Posterior vena cava (tissue), 2 donors: ENCODE measurements around the gene SLC15A4. TPM values are rescaled to one million over a fixed set of nuclear protein-coding genes. Genes with fewer than 3 reads are reported as not detected.
A peak's percentile ranks its signal among the peaks of the same experiment; 100 is the strongest.
"Not testable (repeated sequence)": the region's sequence is repeated elsewhere in the genome, so short reads cannot be mapped to it uniquely, and the experiment has no call there.

ENCODE experiments used
- DNase-seq: peaks from one replicate; pipeline ENCODE4 v3.0.0-alpha.2; 2020; ENCODE audit warnings: low spot score
- intact Hi-C, 2 donors: fragments of 100-400 bp; cut with DNase I; formaldehyde crosslinking; loops; one replicate each; pipeline versions ENCODE4 v1.14.1 to v1.14.2; 2022 to 2023
- long read RNA-seq, 2 donors: library from polyadenylated mRNA; unstranded; transcript quantifications; one replicate each; pipeline ENCODE4 v2.0.0, GENCODE V29; 2020 to 2021
- total RNA-seq, 2 donors: library from RNA; stranded (reverse); fragmentation: NEBNext Ultra II Directional; extraction: Animal tissue kit (Norgen Biotek cat#: 25700); gene quantifications; one replicate each; pipeline ENCODE4 v1.2.1, GENCODE V29; 2021
- donor health status: DM: yes; HTN: yes; CAD: no.
- donor health status: DM: yes; HTN: yes; CAD: no.

The SLC15A4 gene
- total RNA-seq, result 10 to 100 TPM; 26.8 to 27.0 TPM
- long read RNA-seq, donor 1, transcript SLC15A4-201 (8 exons, 2,779 nt), result major isoform, 25 of 40 reads
- long read RNA-seq, donor 1, transcript SLC15A4-204 (7 exons, 2,402 nt), result minor isoform, 5 of 40 reads
- long read RNA-seq, donor 1, partial matches to known transcripts, result 4 of 40 reads
- long read RNA-seq, donor 1, other reads (novel, unspliced or antisense), result 5 of 40 reads
- long read RNA-seq, donor 2, partial matches to known transcripts, result 3 of 9 reads
- long read RNA-seq, donor 2, other reads (novel, unspliced or antisense), result 4 of 9 reads

GRCh38 chr12:128823916-128824839 is at the start of gene SLC15A4:
TSS of gene SLC15A4 (minus strand) at chr12:128823958. CDS start at chr12:128823943, 15 bp downstream.
- DNase-seq, result peak; percentile 99
- intact Hi-C loops, result no loop called here

GRCh38 chr12:128872303-128872702 is 48.5 kb upstream of the SLC15A4 start:
- no peak for DNase-seq
- intact Hi-C loops, result no loop called here

GRCh38 chr12:128871516-128871892 is 47.7 kb upstream of the SLC15A4 start:
- intact Hi-C loops, result no loop called here
- no peak for DNase-seq

GRCh38 chr12:128867466-128867865 is 43.7 kb upstream of the SLC15A4 start:
- intact Hi-C loops, result no loop called here
- DNase-seq, result peak; percentile 77

DNA sequence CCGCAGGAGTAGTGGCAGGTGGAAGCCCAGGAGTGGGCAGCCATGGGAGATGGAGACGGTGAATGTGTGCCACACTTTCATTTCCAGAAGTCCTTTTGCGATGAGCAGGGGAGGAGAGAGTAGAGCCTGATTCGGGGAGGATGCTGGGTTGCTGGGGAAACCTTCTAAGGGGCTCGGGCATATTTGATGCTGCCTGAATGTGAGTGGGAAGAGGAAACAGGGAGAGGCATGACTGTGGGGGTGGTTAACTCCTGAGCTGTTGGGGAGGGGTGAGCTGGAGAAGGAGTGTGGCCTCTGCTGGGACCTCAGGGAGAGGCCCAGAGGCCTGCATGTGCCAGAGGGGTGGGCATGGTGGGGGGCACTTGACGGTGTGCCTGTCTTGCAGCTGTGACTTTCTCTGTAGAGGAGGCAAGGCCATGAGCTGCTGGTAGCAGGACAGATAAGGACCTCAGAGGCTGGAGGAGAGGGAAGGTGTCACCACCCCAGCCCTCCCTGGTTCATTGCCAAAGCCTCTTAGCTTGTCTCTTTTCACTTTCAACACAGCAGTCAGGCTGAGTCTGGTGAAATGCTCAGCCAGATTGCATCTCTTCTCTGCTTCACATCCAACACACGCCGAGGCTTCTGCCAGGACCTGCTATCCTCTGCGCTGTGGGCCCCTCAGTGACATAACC is 40.9 kb upstream of the SLC15A4 start:
- peak; percentile 58 for DNase-seq
- intact Hi-C loops, result no loop called here

GRCh38 chr12:128863957-128864356 is 40.2 kb upstream of the SLC15A4 start:
- intact Hi-C loops, result no loop called here
- DNase-seq, result peak; percentile 64

GRCh38 chr12:128861226-128862016 is 37.7 kb upstream of the SLC15A4 start:
- intact Hi-C loops, result no loop called here
- no peak for DNase-seq

DNA sequence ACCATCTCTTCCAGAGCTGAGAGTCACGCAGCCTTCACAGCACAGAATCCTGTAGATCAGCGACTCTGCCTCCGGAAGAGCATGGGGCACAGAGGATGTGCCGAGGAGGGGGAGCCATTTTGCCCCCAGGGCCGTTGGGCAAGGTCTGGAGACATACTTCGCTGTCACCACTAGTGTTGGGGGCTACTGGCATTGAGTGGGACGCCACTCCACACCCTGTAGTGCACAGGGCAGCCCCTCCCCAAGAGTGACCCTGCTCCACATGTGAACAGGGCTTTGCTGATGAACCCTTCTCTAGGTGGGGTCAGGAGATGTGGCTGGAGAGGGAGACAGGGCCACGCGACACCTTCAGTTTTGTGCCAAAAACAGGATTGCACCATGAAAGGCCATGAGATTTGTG is 35.6 kb upstream of the SLC15A4 start:
- no peak for DNase-seq
- intact Hi-C loops, result no loop called here

DNA sequence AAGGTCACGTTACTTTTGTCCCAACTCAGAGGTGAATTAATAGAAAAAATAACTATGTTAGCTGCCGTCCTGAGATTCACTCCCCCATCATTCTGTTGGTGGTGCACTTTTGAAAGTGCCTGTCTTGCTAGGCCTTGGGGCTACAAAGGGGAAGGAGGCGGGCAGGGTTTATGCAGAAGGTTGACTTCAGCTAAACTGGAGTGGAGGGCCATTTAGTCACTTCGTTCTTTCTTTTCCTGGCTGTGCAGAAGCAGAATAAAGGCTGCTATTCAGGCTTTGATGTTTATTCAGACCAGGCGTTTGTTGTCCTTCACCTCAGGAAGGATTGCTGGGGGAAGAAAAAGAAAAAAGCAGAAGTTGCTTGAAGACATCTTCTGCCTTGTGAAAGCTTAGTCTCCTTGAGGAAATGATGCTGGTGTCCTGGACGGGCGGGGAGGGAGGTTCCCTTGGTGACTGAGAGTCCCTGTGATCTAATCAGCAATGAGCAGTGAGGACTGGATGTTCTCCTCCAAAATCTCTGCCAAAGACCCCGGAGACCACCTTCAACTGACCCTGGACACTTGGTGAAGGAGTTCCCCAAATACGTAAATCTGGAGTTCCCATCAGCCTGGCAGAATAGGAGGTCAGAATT is 33.5 kb upstream of the SLC15A4 start:
- DNase-seq, result no peak
- intact Hi-C loops, result no loop called here

GRCh38 chr12:128856791-128857078 is 33.0 kb upstream of the SLC15A4 start:
- intact Hi-C loops, result no loop called here

GRCh38 chr12:128856035-128856790 is 32.5 kb upstream of the SLC15A4 start:
- intact Hi-C loops, result no loop called here
- no peak for DNase-seq

More at GRCh38 chr12:128856791-128857078, 33.0 kb upstream of the SLC15A4 start:
- DNase-seq, result no peak

DNA sequence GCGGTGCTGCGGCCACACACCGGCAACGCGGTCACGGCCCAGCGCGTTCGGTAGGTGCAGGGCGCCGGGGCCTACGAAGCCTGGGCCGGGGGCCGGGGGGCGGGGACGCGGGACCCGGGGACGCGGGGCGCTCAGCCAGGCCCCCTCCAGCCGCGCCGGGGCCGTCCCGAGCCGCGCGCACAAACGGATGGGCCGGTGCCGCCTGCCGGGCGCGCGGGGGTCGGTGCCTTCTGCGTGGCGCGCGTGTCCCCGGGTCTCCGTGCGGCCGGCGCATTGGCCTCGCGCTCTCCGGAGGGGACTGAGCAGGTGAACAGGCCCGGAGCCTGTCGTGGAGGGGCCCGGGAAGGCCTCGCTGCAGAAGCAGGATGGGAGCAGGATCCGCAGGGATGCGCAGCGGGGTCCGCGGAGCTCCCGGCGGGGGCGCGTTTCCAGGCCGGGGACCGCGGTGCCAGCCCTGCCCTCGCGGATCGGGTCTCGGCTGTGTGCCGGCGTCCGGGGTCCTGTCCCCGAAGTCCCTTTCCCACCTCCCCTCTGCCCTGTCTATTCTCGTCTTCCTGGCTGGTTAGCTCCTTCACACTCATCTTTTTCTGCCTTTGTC is 29.9 kb upstream of the SLC15A4 start:
- peak; percentile 77 for DNase-seq

DNA sequence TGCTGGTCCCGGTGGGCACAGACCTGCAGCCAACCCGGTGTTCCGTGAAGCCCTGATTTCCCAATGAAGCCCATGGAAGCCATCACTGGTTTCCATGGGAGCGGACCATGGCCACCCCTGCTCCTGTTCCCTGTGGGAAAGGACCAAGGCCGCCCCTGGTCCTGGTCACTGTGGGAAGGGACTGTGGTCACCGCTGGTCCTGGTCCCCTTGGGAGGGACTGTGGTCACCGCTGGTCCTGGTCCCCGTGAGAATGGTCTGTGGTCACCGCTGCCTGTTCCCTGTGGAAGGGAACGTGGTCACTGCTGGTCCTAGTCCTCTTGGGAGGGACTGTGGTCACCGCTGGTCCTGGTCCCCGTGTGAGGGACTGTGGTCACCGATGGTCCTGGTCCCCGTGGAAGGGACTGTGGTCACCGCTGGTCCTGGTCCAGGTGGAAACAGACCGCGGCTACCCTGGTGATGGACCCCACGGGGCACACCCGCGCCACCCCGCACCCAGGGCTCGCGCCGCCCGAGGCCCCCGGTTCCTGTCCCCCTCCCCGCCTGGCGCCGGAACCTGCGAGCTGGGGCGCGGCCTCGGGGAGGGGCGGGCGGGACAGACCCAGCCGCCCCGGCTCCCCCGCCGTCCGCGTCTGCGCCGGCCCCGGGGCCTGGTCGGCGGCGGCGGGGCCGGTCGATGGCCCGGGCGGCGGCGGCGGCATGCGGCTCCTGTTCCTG is 29.3 kb upstream of the SLC15A4 start, which contains the start of gene GLT1D1:
Gene GLT1D1 (plus strand): TSS at position 594 of the 715 bp plus-strand sequence. CDS start 104 bp downstream, at position 698.
- DNase-seq, result peak; percentile 64
- intact Hi-C loops, result no loop called here

More for the DNA sequence above, 29.9 kb upstream of the SLC15A4 start:
- intact Hi-C loops, result no loop called here

DNA sequence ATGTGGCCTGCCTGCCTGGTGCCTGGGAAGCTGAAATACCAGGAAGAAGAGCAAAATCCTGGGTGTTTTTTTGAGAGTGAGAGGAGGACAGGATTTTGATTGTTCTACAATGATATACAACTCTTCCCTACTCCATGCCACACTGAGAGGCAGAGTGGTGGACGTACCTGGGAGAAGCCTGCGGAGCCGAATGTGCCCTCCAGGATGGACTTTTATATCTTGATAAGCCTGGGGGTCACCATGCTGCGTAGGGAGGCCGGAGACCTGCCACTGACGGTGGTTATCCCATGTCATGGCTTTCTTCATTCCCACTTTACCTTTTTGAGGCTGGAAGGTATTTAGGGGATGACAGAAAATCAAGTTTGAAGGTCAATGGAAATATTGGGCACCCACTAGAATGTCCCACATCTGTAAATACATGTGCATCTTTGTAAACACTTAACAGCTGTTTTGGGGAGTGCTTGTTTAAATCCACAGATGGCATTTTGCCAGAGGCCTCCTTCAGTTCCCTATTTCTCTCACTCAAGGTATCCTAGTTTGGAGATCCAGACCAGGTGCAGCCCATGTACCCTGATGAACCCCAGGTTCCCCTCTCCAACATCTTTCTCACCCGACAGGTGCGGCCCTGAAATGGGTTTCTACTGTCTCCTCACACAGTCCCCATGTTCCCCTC is 28.4 kb upstream of the SLC15A4 start:
- intact Hi-C loops, result no loop called here
- DNase-seq, result peak; percentile 56

DNA sequence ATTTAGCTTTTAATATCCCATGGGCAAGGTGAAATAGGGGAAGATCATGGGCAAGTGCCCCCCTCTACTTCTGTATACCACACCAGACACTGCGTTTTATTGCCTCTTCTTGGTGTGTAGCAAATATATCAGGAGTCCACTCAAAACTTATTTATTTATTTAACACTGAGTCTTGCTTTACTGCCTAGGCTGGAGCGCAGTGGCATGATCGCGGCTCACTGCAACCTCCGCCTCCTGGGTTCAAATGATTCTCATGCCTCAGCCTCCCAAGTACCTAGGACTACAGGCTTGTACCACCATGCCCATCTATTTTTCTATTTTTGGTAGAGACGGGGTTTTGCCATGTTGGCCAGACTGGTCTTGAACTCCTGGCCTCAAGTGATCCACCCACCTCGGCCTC is 27.7 kb upstream of the SLC15A4 start:
- intact Hi-C loops, DNase-seq: not testable (repeated sequence)

- DNase-seq, result no peak
- intact Hi-C loops, result no loop called here
These were observed 26.6 kb upstream of the SLC15A4 start for GRCh38 chr12:128850400-128850799.
